K562 (cell line): ENCODE measurements around the gene LTBP1. TPM values are rescaled to one million over a fixed set of nuclear protein-coding genes. Genes with fewer than 3 reads are reported as not detected.

ENCODE experiments used
- ATAC-seq: fragments of 200-7000 bp; cut with Tn5 transposase; 3 replicates; pipeline ENCODE4 v1.9.1; 2020; ENCODE audit warnings: moderate library complexity
- BruUV-seq: library from RNA; stranded (reverse); fragments of 400-500 nt; replicated peaks from 2 replicates; lab custom pipeline; 2021; lab: Mats Ljungman, UMichigan
- CTCF ChIA-PET: fragments of 300-600 bp; formaldehyde crosslinking; extraction: SDS; loops from one replicate; lab custom pipeline; 2021; ENCODE audit warnings: low intra/inter-chr PET ratio; lab: Yijun Ruan, JAX
- POLR2A ChIA-PET: fragments of 300-600, 350-650 bp; sonication (Branson Sonifier 250); formaldehyde crosslinking; extraction: SDS; loops from one replicate; lab custom pipeline; 2021; ENCODE audit warnings: antibody characterized with exemption, inconsistent platforms; lab: Yijun Ruan, JAX
- DNase-seq, 4 experiments: peaks; one replicate each; pipeline versions ENCODE4 v3.0.0 to v3.0.0-alpha.2; 2011 to 2018; ENCODE audit warnings: low spot score in 3 of 4, mixed read lengths in 3 of 4; ENCODE audit errors: extremely low read depth in 1 of 4
- FAIRE-seq: peaks from 2 replicates; lab custom pipeline; 2011; peaks lifted over from hg19 to GRCh38; lab: Jason Lieb, UNC
- H2AFZ ChIP-seq: 2 replicates; pipeline ENCODE4 v1.6.0; 2011; ENCODE audit warnings: low read depth, low read length, control low read depth, inconsistent platforms
- H3K27ac ChIP-seq: fragments of 200-600 bp; 3 replicates; pipeline ENCODE4 v1.8.0; 2011; ENCODE audit warnings: low read depth, mild to moderate bottlenecking, control low read depth, inconsistent platforms, low read length, moderate library complexity, mixed read lengths; ENCODE audit errors: extremely low read depth
- H3K27me3 ChIP-seq, 2 experiments: fragments of 300-600 bp in 1 of 2; 2 replicates in 1 of 2; 3 replicates in 1 of 2; pipeline versions ENCODE4 v1.6.0 to v1.8.0; 2011; ENCODE audit warnings: inconsistent platforms in 2 of 2, low read length in 2 of 2, mild to moderate bottlenecking in 1 of 2, mixed read lengths in 1 of 2, moderate library complexity in 1 of 2; ENCODE audit not compliant: control insufficient read depth in 2 of 2, insufficient read depth in 2 of 2
- H3K36me3 ChIP-seq: fragments of 300-600 bp; 3 replicates; pipeline ENCODE4 v1.8.0; 2011; ENCODE audit warnings: mild to moderate bottlenecking, low read length, inconsistent platforms; ENCODE audit not compliant: control insufficient read depth, insufficient read depth
- H3K4me1 ChIP-seq, 2 experiments: fragments of 200-600 bp in 1 of 2; replicated peaks in 1 of 2; 2 replicates in 1 of 2; 3 replicates in 1 of 2; pipeline versions ENCODE4 v1.5.1 to v1.8.0; 2011; ENCODE audit warnings: inconsistent platforms in 2 of 2, low read length in 2 of 2, mild to moderate bottlenecking in 1 of 2, mixed read lengths in 1 of 2, moderate library complexity in 1 of 2; ENCODE audit not compliant: control insufficient read depth in 2 of 2, insufficient read depth in 2 of 2
- H3K4me2 ChIP-seq: 2 replicates; pipeline ENCODE4 v1.6.1; 2011; ENCODE audit warnings: low read length, control low read depth, inconsistent platforms, mixed read lengths; ENCODE audit not compliant: insufficient read depth
- H3K4me3 ChIP-seq: fragments of 200-600 bp; sonication (generic), shearing (Covaris generic); 2 replicates; pipeline ENCODE4 v1.5.1; 2016; ENCODE audit warnings: control low read depth, inconsistent platforms
- H3K79me2 ChIP-seq: fragments of 200-600 bp; 3 replicates; pipeline ENCODE4 v1.8.0; 2011; ENCODE audit warnings: low read length, inconsistent platforms; ENCODE audit not compliant: control insufficient read depth, insufficient read depth
- H3K9ac ChIP-seq, 2 experiments: 2 replicates each; pipeline versions ENCODE4 v1.6.0 to v1.6.1; 2011; ENCODE audit warnings: low read depth in 2 of 2, low read length in 2 of 2, control low read depth in 1 of 2, inconsistent platforms in 1 of 2, mild to moderate bottlenecking in 1 of 2, mixed read lengths in 1 of 2; ENCODE audit not compliant: insufficient read depth in 1 of 2
- H3K9me1 ChIP-seq: one replicate; pipeline ENCODE4 v1.6.0; 2011; ENCODE audit warnings: inconsistent platforms, mild to moderate bottlenecking, low read length, moderate library complexity; ENCODE audit not compliant: control insufficient read depth, insufficient read depth
- H3K9me3 ChIP-seq: replicated peaks from 2 replicates; pipeline ENCODE4 v1.5.1; 2011; ENCODE audit warnings: low read depth, low read length, inconsistent platforms; ENCODE audit not compliant: control insufficient read depth, insufficient read depth
- H4K20me1 ChIP-seq: replicated peaks from 2 replicates; pipeline ENCODE4 v1.6.1; 2011; ENCODE audit warnings: low read length, inconsistent platforms, mixed read lengths; ENCODE audit not compliant: control insufficient read depth, insufficient read depth
- CBFA2T2 ChIP-seq: fragments of 450-650 bp; conservative IDR thresholded peaks from 2 replicates; pipeline ENCODE4 v1.6.1; 2017; ENCODE audit warnings: mild to moderate bottlenecking
- E2F5 ChIP-seq: sonication (generic); formaldehyde crosslinking; IDR thresholded peaks from 2 replicates; pipeline ENCODE4 v1.8.0; 2022; ENCODE audit warnings: mild to moderate bottlenecking, missing genetic modification reagents
- ETV5 ChIP-seq: sonication (generic); formaldehyde crosslinking; IDR thresholded peaks from 2 replicates; pipeline ENCODE4 v1.4.0; 2020; ENCODE audit warnings: low read depth, mild to moderate bottlenecking, missing genetic modification reagents
- FOSL1 ChIP-seq: fragments of 200-800 bp; sonication (Bioruptor generic); conservative IDR thresholded peaks from 2 replicates; pipeline ENCODE4 v1.6.1; 2016; ENCODE audit warnings: missing genetic modification characterization, missing compliant biosample characterization
- FOXA3 ChIP-seq, 2 experiments: fragments of 450-650 bp in 1 of 2; sonication (generic) in 1 of 2; formaldehyde crosslinking; IDR thresholded peaks in 1 of 2; conservative IDR thresholded peaks in 1 of 2; 2 replicates each; pipeline versions ENCODE4 v1.4.0 to v1.8.0; 2020 to 2022; ENCODE audit warnings: mild to moderate bottlenecking in 2 of 2, missing genetic modification reagents in 1 of 2
- HCFC1 ChIP-seq: IDR thresholded peaks from 2 replicates; pipeline ENCODE4 v1.6.1; 2012; ENCODE audit warnings: low read depth, low read length, improper control_type of control experiment
- PRDM10 ChIP-seq: fragments of 450-650 bp; IDR thresholded peaks from 2 replicates; pipeline ENCODE4 v1.6.1; 2018; ENCODE audit not compliant: partially characterized antibody
- TAL1 ChIP-seq: fragments of 450-650 bp; IDR thresholded peaks from 2 replicates; pipeline ENCODE4 v1.6.1; 2016; ENCODE audit warnings: mild to moderate bottlenecking
- UBTF ChIP-seq, 2 experiments: IDR thresholded peaks; 2 replicates each; pipeline ENCODE4 v1.6.1; 2012; ENCODE audit warnings: improper control_type of control experiment in 2 of 2, low read depth in 2 of 2, low read length in 2 of 2, borderline replicate concordance in 1 of 2
- ZBTB49 ChIP-seq: sonication (generic); formaldehyde crosslinking; IDR thresholded peaks from 2 replicates; pipeline ENCODE4 v1.8.0; 2022; ENCODE audit warnings: missing genetic modification reagents, mild to moderate bottlenecking, borderline replicate concordance
- ZNF764 ChIP-seq: fragments of 250-450 bp; sonication (Bioruptor Pico); IDR thresholded peaks from 2 replicates; pipeline ENCODE4 v1.4.0; 2020; ENCODE audit warnings: low read depth, mild to moderate bottlenecking, moderate library complexity
- WGBS: fragments of 100-300 bp; shearing (Covaris generic); methylation state at CpG from one replicate; pipeline ENCODE4 v1.1.6; 2016; ENCODE audit warnings: low coverage, mixed read lengths; ENCODE audit not compliant: insufficient coverage; ENCODE audit errors: missing lambda C conversion rate; 5-methylcytosine and 5-hydroxymethylcytosine counted together
- in situ Hi-C: fragments of 300-500 bp; cut with MboI; formaldehyde crosslinking; loops from 4 replicates; pipeline ENCODE4 v1.15.0; 2018; ENCODE audit warnings: inconsistent platforms, mixed read lengths
- intact Hi-C: fragments of 100-400 bp; cut with micrococcal nuclease; formaldehyde crosslinking; loops from 2 replicates; pipeline ENCODE4 v1.14.2; 2022
- polyA plus RNA-seq, 8 experiments: library from polyadenylated mRNA; depleted of rRNA in 4 of 8; stranded (reverse) in 5 of 8; unstranded in 3 of 8; fragments of >200 nt; fragmentation: Nextera tagmentation in 2 of 8; fragmentation: Illumina TruSeq in 1 of 8; extraction: Ambion mirVana in 2 of 8; extraction: Trizol in 1 of 8; gene quantifications; 2 replicates each; pipeline versions ENCODE4 v1.2.1 to v1.2.3, GENCODE V29; 2011 to 2014; ENCODE audit warnings: inconsistent platforms in 1 of 8, missing spikeins in 1 of 8
- total RNA-seq, 7 experiments: library from RNA; depleted of rRNA in 6 of 7; stranded (reverse); fragments of >200 nt in 6 of 7; fragmentation: Illumina TruSeq in 2 of 7; extraction: Trizol in 2 of 7; gene quantifications; 2 replicates each; pipeline versions ENCODE4 v1.2.1 to v1.2.3, GENCODE V29; 2011 to 2021; ENCODE audit warnings: low replicate concordance in 1 of 7

Gene LTBP1
- total and polyA plus RNA-seq, 9 of the 15 experiments (the other 6 are each of a cell fraction or from before 2014, with no cell fraction given): 3.6 to 16.4 (median 8.5) TPM

- H3K27ac ChIP-seq: 0 out of 3 replicates have a peak overlapping the region, but pooled peaks have one; percentile 11
- intact Hi-C loops (loop anchor here (10.0 kb wide), 1 partner anchor 149 kb away; no protein-coding TSS in a partner anchor), in situ Hi-C loops (no loop called here)
- 0 out of 4 replicates have a peak overlapping the region, but pooled peaks of 1 of the 2 experiments have one; percentile 42 for H3K9ac ChIP-seq
- no peaks in the 10 kb centered on the region for H3K79me2 ChIP-seq
- 18% methylated on average over 5 of the region's 5 CpGs for WGBS
- H3K9me3 ChIP-seq: no peaks in the 10 kb centered on the region
- H3K4me1 ChIP-seq: peaks cover 10 to 30% of the 10 kb centered on the region in 2 experiments; a peak in 4 of 5 replicates
- DNase-seq (peak in 1 of 4 experiments; percentile 33), FAIRE-seq (no peak), ATAC-seq (no peak)
- no peak overlapping the region for H3K4me3 ChIP-seq
- CTCF ChIA-PET: no interaction called here
- no peaks in the 10 kb centered on the region for H3K36me3 ChIP-seq
- peak overlapping the region; percentile 36; the same call in 1 of the 2 replicates for H3K4me2 ChIP-seq
- 0 out of 2 replicates have a peak overlapping the region, but pooled peaks have one; percentile 2 for H2AFZ ChIP-seq
- no peaks in the 10 kb centered on the region for H3K9me1 ChIP-seq
- H3K27me3 ChIP-seq: no peaks in the 10 kb centered on the region; a peak in 1 of 5 replicates
- H4K20me1 ChIP-seq: no peaks in the 10 kb centered on the region; the same call in 1 of the 2 replicates
- no TSS peak for BruUV-seq
- POLR2A ChIA-PET: interaction anchor here (1.0 kb wide), 1 partner anchor 21 kb away, joined by 6 read pairs; no protein-coding TSS in a partner anchor
- TF ChIP-seq FOXA3 (CRISPR knock-in tag; conservative IDR thresholded peaks at IDR 0.05 in 1 of 2, IDR thresholded peaks at IDR 0.05 in 1 of 2) (peak; percentile 41 to 79; a peak in 1 of 4 replicates), PRDM10 (peak; percentile 9), ETV5 (CRISPR knock-in tag) (no peak), ZBTB49 (no peak), ZNF764 (CRISPR knock-in tag) (no peak), CBFA2T2 (0 out of 2 replicates have a peak, but pooled peaks have one; percentile 7), FOSL1 (tag) (peak; percentile 19; the same call in 1 of the 2 replicates), TAL1 (no peak), UBTF (IDR thresholded peaks at IDR 0.05; ENCODE audit: borderline replicate concordance in 1 of 2, low read depth in 2 of 2, low read length in 2 of 2) (no peak), E2F5 (CRISPR knock-in tag) (no peak), HCFC1 (no peak)
Measured at GRCh38 chr2:33104052-33104623, 157.4 kb downstream of the LTBP1 start.
